ENCODE measurements around the gene DCAF8. TPM values are rescaled to one million over a fixed set of nuclear protein-coding genes. Genes with fewer than 3 reads are reported as not detected.

DCAF8 gene
- polyA plus RNA-seq, 1 donor from 2014 or later: 57.8 TPM

GRCh38 chr1:160284220-160284781, 22.0 kb upstream of the DCAF8 start:
- Mint-ChIP-seq H3K4me1 (peaks cover 16 to 20% (median 20%) of the 10 kb centered on the region in 3 donors), H3K4me3 (peak overlapping the region; percentile 87 to 98 (median 96)), H3K27me3 (no peaks in the 10 kb centered on the region)

DNA sequence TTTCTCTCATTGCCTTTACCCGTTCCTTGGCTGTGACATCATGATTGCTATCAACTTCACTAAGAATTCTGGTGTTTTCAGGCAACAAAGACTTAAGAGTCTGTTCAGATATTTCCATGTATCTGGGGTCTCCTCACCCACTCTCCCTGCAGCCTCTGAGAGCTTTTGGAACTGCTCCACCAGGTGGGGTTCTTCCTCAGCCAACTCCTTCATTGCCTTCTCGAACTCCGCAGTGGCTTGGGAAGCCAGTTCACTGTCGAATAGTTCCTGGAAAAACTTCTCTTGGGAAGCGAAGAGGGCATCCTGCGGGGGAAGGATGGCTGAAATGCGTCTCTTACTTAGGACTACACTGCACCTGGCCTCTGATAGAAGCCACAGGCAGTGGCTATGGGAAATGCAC, 20.5 kb upstream of the DCAF8 start:
- H3K4me1 Mint-ChIP-seq: peaks cover 16 to 20% (median 18%) of the 10 kb centered on the region in 3 donors
- H3K27ac Mint-ChIP-seq: peak overlapping the region in 1 of 3 donors; percentile 16
- peaks cover 10% of the 10 kb centered on the region for H3K36me3 Mint-ChIP-seq
- H3K4me3 Mint-ChIP-seq: peak overlapping the region in 1 of 4 donors; percentile 87
- no peaks in the 10 kb centered on the region for H3K27me3 Mint-ChIP-seq
- H3K9me3 Mint-ChIP-seq: no peaks in the 10 kb centered on the region

More at GRCh38 chr1:160284220-160284781, 22.0 kb upstream of the DCAF8 start:
- H3K9me3 Mint-ChIP-seq: no peaks in the 10 kb centered on the region
- peak overlapping the region; percentile 71 to 97 (median 97) for H3K27ac Mint-ChIP-seq
- peaks cover 6% of the 10 kb centered on the region for H3K36me3 Mint-ChIP-seq

DNA sequence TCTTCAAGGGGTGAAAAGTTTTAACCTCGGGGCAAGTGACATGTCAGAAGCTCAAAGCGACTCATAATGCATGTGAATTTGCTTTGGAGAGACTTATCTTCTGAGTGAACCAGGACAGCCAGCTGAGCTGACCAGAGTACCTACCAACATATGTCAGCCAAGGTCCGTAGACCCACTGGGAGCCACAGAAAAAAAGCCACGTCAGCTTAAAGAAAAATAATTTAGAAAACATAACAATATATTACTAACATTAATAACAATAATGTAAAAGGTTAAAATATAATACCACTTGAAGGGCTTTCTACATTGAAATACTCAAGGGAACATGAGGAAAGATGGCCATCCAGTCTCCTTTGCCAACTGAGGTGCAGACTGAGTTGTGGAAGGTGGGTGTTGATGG, 15.6 kb upstream of the DCAF8 start:
- H3K4me3 Mint-ChIP-seq: no peak overlapping the region
- H3K27me3 Mint-ChIP-seq: no peaks in the 10 kb centered on the region
- H3K36me3 Mint-ChIP-seq: peaks cover 10% of the 10 kb centered on the region
- no peak overlapping the region for H3K27ac Mint-ChIP-seq
- H3K4me1 Mint-ChIP-seq: peaks cover 0 to 2% (median 0%) of the 10 kb centered on the region in 3 donors
- H3K9me3 Mint-ChIP-seq: no peaks in the 10 kb centered on the region

GRCh38 chr1:160277330-160277729, 15.0 kb upstream of the DCAF8 start:
- Mint-ChIP-seq H3K27me3 (no peaks in the 10 kb centered on the region), H3K4me1 (peaks cover 0 to 2% (median 0%) of the 10 kb centered on the region in 3 donors), H3K36me3 (peaks cover 10% of the 10 kb centered on the region)

DNA sequence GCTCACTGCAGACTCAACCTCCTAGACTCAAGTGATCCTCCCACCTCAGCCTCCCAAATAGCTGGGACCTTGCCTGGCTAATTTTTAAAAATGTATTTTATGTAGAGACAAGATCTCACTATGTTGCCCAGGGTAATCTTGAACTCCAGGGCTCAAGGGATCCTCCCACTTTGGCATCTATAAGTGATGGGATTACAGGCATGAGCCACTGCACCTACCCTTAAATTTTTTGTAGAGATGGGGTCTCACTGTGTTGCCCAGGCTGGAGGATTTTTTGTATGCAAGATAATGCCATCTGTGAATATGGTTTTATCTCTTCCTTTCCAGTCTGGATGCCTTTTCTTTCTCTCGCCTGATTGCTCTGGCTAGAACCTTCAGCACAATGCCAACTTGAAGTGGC, 8.7 kb upstream of the DCAF8 start:
- Mint-ChIP-seq H3K4me1 (no peaks in the 10 kb centered on the region), H3K27ac (no peak overlapping the region), H3K9me3 (no peaks in the 10 kb centered on the region), H3K4me3 (no peak overlapping the region), H3K36me3 (no peaks in the 10 kb centered on the region), H3K27me3 (no peaks in the 10 kb centered on the region)

More at GRCh38 chr1:160277330-160277729, 15.0 kb upstream of the DCAF8 start:
- no peaks in the 10 kb centered on the region for H3K9me3 Mint-ChIP-seq
- no peak overlapping the region for H3K4me3 Mint-ChIP-seq
- no peak overlapping the region for H3K27ac Mint-ChIP-seq

- Mint-ChIP-seq H3K4me1 (peaks cover 4 to 8% (median 5%) of the 10 kb centered on the region in 3 donors), H3K27me3 (no peaks in the 10 kb centered on the region), H3K36me3 (no peaks in the 10 kb centered on the region), H3K27ac (peak overlapping the region in 1 of 3 donors; percentile 31), H3K9me3 (no peaks in the 10 kb centered on the region), H3K4me3 (no peak overlapping the region)
Measured at GRCh38 chr1:160267284-160267991, 5.1 kb upstream of the DCAF8 start.

DNA sequence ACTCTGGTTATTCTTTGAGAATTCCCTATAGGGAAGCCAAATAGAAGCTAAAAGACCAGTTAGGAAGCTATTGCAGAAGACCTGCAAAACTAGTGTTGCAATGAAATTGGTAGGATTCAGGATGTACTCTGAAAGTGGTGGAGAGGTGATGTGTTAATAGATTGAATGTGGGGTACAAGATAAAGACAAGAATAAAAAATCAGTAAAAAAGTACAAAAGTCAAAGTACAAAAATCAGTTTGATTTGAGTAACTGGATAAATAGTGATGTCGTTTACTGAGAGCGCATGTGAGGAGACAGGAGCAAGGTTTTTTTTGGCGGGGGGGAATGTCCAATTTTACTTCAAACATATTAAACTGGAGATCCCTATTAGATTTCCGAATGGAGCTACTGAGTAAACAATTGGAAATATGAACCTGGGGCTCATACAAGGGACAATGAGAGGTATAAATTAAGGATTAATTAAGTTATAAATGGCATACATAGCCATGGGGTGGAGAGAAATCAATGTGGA, 2.5 kb upstream of the DCAF8 start:
- no peaks in the 10 kb centered on the region for H3K27me3 Mint-ChIP-seq
- no peaks in the 10 kb centered on the region for H3K9me3 Mint-ChIP-seq
- H3K27ac Mint-ChIP-seq: no peak overlapping the region
- peaks cover 12 to 21% (median 17%) of the 10 kb centered on the region in 3 donors for H3K4me1 Mint-ChIP-seq
- H3K4me3 Mint-ChIP-seq: no peak overlapping the region
- H3K36me3 Mint-ChIP-seq: no peaks in the 10 kb centered on the region

DNA sequence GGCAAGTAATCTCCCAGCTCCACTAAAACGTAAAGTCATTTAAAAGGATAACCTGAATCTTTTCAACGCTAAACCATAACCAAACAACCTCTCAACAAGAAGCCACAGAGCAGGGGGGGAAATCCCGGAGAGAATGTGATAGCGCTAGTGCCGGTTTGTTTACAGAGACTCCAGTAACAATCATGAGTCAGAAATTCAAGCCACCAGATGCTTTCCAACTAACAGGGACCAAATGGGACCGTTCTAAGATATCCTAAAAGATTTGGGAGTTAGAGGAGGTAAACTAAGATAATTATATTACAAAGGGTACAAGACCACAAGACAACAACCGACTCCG, 825 bp downstream of the DCAF8 start:
- H3K4me1 Mint-ChIP-seq: peaks cover 21 to 36% (median 26%) of the 10 kb centered on the region in 3 donors
- H3K9me3 Mint-ChIP-seq: no peaks in the 10 kb centered on the region

DNA sequence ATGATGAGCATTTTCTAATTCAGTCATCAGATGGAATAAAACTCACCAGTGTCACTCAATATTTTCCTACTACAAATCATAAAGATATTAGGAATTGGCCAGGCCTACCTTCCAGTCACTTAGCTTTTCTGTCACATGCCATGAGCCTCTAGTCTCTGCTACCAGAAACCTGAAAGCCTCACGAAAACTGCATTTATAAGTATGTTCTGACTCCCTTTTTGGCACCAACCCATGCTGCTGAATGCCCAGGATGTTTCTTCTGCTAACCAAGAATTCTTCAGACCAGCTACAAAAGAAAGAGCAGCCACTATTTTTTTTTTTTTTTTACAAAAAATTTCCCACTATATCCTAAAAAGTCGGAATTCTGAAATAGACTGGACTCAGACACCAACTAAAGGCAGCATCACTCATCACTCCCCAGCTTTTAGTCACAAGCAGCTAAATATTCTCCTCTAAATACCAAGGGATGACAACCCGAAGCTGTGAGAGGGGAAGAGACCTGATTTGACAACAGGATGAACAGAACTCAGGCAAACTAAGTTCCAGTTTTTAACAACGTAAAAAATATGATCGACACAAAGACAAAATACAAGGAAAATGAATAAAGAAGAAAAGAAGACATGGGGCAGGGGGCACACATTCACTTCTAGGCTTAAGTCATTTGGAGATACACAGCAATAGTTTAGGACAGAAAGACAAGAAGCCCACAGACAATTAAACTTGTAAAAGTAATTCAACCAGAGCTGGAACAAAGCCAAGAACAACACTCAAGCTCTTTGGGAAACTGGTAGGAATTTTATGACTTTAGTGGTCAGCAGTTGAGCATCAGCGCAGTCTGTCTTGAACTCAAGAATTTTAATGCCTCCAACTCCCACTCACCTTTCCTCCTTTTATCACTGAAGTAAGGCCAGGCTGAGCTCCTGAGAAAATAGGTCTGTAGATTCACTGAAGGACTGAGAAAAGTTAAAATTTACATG, 1.7 kb downstream of the DCAF8 start:
- H3K9me3 Mint-ChIP-seq: no peaks in the 10 kb centered on the region
- H3K27ac Mint-ChIP-seq: peak overlapping the region; percentile 97 to 98 (median 97)
- no peaks in the 10 kb centered on the region for H3K27me3 Mint-ChIP-seq
- H3K36me3 Mint-ChIP-seq: no peaks in the 10 kb centered on the region
- peaks cover 21 to 41% (median 26%) of the 10 kb centered on the region in 3 donors for H3K4me1 Mint-ChIP-seq
- H3K4me3 Mint-ChIP-seq: peak overlapping the region; percentile 95 to 99 (median 96)

More for the DNA sequence above, 825 bp downstream of the DCAF8 start:
- H3K27me3 Mint-ChIP-seq: no peaks in the 10 kb centered on the region
- peak overlapping the region; percentile 95 to 99 (median 96) for H3K4me3 Mint-ChIP-seq
- H3K36me3 Mint-ChIP-seq: no peaks in the 10 kb centered on the region
- peak overlapping the region; percentile 97 to 98 (median 97) for H3K27ac Mint-ChIP-seq

DNA sequence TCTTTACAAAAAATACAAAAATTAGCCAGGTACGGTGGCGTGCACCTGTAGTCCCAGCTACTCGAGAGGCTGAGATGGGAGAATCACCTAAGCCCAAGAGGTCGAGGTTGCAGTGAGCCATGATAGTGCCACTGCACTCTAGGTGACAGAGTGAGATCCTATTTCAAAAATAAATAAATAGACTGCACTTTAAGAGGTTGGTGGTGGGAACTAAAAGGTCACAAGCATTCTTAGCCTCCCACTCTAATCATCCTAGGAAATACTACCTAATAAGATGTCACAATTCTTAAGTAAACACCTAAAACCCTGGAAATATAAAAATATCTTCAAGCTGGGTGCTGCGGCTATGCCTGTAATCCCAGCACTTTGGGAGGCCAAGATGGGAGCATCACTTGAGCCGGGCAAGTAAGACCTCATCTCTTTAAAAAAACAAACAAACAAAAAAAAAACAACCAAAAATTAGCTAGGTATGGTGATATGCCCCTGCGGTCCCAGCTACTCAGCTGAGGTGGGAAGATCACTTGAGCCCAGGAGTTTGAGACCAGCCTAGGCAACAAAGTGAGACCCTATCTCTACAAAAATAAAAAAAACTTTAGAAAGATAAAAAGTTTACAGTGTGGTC, 4.1 kb downstream of the DCAF8 start:
- peaks cover 18 to 37% (median 27%) of the 10 kb centered on the region in 3 donors for H3K4me1 Mint-ChIP-seq
- no peaks in the 10 kb centered on the region for H3K9me3 Mint-ChIP-seq
- peak overlapping the region in 2 of 3 donors; percentile 29 to 53 for H3K27ac Mint-ChIP-seq
- H3K36me3 Mint-ChIP-seq: no peaks in the 10 kb centered on the region
- no peaks in the 10 kb centered on the region for H3K27me3 Mint-ChIP-seq
- H3K4me3 Mint-ChIP-seq: peak overlapping the region in 1 of 4 donors; percentile 8

DNA sequence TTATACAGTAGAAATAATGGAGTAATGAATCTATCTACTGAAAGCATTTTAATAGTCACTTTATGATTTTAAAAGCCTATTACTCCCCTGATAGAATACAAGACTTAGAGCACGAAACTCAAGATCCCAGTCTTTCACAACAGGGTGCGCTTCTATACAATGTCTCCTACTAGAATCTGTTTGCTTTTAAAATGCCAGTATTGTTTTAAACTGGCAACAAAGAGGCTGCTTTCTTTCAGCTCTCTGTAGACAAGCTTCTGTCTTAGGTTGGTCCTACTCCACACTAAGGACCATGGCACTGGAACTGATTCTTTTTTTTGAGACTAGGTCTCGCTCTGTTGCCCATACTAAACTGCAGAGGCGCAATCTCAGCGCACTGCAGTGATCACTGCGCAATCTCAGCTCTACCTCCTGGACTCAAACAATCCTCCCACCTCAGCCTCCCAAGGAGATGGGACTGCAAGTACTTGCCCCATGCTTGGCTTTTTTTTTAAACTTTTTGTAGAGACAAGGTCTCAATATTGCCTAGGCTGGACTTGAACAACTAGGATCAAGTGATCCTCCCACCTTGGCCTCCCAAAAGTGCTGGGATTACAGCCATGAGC, 4.8 kb downstream of the DCAF8 start:
- H3K9me3 Mint-ChIP-seq: no peaks in the 10 kb centered on the region
- peak overlapping the region in 1 of 3 donors; percentile 53 for H3K27ac Mint-ChIP-seq
- H3K36me3 Mint-ChIP-seq: peaks cover 1% of the 10 kb centered on the region
- no peaks in the 10 kb centered on the region for H3K27me3 Mint-ChIP-seq
- H3K4me3 Mint-ChIP-seq: no peak overlapping the region
- peaks cover 19 to 32% (median 27%) of the 10 kb centered on the region in 3 donors for H3K4me1 Mint-ChIP-seq

DNA sequence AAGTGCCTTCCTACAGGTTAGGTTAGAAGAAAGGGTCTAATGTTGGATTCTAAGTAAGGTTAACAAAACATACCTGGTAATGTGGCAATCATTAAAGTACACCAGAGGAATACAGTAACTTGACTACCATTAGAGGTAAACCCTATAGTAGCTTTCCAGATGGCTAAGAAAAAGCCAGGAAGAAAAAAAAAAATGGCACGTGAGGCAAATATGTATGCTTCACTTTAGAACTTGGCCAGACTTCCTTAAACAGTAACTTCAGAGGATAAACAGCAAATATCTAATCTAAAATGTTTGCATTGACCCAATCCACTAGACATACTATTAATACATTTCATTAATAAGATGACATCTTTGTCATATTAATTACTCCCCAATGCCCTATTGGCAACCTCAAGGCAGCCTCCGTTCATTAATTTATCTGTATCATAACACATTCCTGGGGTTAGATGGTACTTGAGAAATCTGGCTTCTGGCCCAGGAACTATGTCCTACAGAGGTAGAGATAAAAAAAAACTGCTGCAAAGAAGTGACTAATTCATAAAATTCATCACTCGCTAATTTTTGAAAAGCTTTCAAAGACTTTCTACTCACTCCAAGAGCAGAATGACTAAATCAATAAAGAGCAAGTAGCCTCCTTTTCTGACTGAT, 5.8 kb downstream of the DCAF8 start:
- no peak overlapping the region for H3K27ac Mint-ChIP-seq
- H3K4me1 Mint-ChIP-seq: peaks cover 22 to 36% (median 33%) of the 10 kb centered on the region in 3 donors
- H3K27me3 Mint-ChIP-seq: no peaks in the 10 kb centered on the region
- H3K36me3 Mint-ChIP-seq: peaks cover 1% of the 10 kb centered on the region
- no peaks in the 10 kb centered on the region for H3K9me3 Mint-ChIP-seq
- peak overlapping the region in 1 of 4 donors; percentile 29 for H3K4me3 Mint-ChIP-seq

DNA sequence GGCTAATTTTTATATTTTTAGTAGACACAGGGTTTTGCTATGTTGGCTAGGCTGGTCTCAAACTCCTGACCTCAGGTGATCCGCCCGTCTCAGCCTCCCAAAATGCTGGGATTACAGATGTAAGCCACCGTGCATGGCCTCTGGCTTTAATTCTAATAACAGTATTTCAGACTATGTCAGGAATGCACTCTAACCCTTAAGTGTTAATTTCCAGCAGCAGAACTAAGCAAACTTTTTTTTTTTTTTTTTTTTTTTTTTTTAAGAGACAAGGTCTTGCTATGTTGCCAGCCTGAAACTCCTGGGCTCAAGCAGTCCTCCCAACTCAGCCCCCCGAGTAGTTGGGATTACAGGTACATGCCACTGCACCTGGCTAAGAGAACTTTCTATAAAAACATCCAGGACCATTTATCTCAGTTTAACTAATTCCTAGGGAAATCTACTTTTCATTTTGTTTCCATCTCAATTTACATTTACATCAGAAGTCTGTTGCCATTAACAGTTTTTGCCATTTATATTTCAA, 6.5 kb downstream of the DCAF8 start:
- Mint-ChIP-seq H3K36me3 (peaks cover 1% of the 10 kb centered on the region), H3K27ac (no peak overlapping the region), H3K4me1 (peaks cover 20 to 31% (median 30%) of the 10 kb centered on the region in 3 donors), H3K4me3 (peak overlapping the region in 1 of 4 donors; percentile 29), H3K27me3 (no peaks in the 10 kb centered on the region), H3K9me3 (no peaks in the 10 kb centered on the region)
